ENCODE data around the gene PHF20.
A peak's percentile ranks its signal among the peaks of the same experiment; 100 is the strongest.
"Not testable (repeated sequence)": the region's sequence is repeated elsewhere in the genome, so short reads cannot be mapped to it uniquely, and the experiment has no call there.

PHF20 gene

DNA sequence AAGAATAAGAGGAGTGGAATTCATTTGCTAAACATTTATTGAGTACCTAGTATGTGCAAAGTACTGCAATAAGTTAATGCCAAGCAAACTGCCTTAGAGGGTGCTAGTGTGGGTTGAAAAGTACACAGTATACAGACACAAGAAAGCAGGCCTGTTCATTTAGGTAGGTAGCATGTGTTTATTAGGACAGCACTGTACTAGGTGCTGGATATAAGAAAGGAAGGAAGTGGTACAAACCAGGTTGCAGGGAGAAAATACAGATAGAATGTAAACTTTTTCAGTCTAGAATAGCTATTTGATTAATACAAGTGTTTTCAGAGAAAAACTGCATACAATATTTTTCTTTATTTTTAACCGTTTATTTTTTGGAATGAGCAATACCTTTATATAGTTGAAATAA is 68.1 kb downstream of the PHF20 start:
- no peak for DNase-seq (ENCODE audit: low read depth, low spot score)

GRCh38 chr20:35840421-35840820 is 68.6 kb downstream of the PHF20 start:
- no peak for DNase-seq (ENCODE audit: low read depth, low spot score)

GRCh38 chr20:35842361-35842760 is 70.5 kb downstream of the PHF20 start:
- DNase-seq (ENCODE audit: low read depth, low spot score): no peak

DNA sequence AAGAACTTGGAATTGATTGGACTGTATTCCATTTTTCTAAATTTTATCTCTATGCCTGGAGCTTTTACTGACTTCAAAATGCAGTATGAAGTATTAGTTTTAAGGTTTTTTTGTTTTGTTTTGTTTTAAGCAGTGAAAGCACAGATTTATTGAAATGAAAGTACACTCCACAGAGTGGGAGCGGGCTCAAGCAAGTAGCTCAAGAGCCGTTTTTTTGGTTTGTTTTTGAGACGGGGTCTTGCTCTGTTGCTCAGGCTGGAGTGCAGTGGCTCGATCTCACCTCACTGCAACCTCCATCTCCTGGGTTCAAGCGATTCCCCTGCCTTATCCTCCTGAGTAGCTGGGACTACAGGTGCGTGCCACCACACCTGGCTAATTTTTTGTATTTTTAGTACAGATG is 72.1 kb downstream of the PHF20 start:
- not testable (repeated sequence) for DNase-seq (ENCODE audit: low read depth, low spot score)

DNA sequence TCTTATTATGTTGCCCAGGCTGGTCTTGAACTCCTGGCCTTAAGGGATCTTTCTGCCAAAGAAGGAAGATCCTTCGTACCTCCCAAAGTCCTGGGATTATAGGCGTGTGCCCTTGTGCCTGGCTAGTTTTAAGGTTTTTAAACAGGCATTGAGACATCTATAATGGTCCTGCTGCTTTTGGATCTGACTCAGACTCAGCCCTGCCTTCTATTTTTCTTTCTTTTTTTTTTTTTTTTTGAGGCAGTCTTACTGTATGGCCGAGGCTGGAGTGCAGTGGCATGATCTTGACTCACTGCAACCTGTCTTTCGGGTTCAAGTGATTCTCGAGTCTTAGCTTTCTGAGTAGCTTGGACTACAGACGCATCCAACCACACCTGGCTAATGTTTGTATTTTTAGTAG is 73.7 kb downstream of the PHF20 start:
- no peak for DNase-seq (ENCODE audit: low read depth, low spot score)

DNA sequence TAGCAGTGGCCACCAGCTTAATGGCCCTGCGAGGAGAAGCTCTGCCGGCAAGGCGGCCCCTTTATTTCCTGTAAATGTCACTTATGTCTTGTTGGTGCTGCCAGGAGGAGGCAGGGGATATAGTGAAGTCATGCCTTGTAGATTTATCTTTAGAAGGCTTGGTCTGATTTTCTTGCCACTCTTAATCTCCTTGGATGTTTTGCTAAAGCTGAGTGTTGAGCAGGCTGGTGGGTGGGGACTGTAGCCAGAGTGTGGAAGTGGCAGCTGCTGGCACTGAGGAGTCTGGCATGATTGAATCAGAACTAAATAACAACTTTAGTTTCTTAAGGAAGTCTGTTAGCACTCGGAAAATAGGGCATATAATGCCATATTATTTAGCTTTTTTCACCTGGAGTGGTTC is 77.9 kb downstream of the PHF20 start:
- no peak for DNase-seq (ENCODE audit: low read depth, low spot score)

DNA sequence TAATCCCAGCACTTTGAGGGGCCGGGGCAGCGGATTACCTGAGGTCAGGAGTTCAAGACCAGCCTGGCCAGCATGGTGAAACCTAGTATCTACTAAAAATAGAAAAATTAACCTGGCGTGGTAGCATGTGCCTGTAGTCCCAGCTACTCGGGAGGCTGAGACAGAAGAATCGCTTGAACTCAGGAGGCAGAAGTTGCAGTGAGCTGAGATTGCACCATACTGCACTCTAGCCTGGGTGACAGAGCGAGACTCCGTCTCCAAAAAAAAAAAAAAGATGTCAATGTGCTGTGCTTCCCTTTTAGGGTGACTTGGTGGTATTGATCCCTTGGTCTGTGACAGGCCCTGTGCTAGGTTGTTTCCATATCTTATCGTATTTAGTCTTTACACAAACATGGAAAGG is 79.8 kb downstream of the PHF20 start:
- not testable (repeated sequence) for DNase-seq (ENCODE audit: low read depth, low spot score)

GRCh38 chr20:35854713-35855348 is 83.0 kb downstream of the PHF20 start:
- DNase-seq (ENCODE audit: low read depth, low spot score): no peak

GRCh38 chr20:35855641-35856040 is 83.8 kb downstream of the PHF20 start:
- DNase-seq (ENCODE audit: low read depth, low spot score): not testable (repeated sequence)

DNA sequence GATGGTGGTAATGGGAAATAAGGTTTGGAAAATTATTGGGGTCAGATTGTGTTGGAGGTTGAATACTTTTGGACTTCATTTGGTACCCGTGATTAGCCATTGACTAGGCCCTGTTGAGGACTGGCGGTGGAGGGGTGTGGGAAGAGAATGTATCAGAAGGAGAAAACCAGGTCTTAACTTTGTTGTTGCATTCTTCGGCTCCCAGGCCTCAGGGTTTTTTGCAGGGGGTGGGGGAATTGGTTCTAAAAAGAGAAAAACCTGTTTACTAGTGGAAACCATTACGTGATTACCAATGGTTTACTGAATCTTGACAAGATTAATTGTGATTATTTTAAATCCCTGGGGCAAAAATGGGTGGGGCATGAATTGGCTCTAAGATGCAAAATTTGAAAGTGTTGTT is 85.1 kb downstream of the PHF20 start:
- DNase-seq (ENCODE audit: low read depth, low spot score): no peak

GRCh38 chr20:35866418-35867202 is 94.8 kb downstream of the PHF20 start:
- no peak for DNase-seq (ENCODE audit: low read depth, low spot score)

- DNase-seq (ENCODE audit: low read depth, low spot score): no peak
These were observed 98.9 kb downstream of the PHF20 start for GRCh38 chr20:35870541-35871258.

- DNase-seq (ENCODE audit: low read depth, low spot score): no peak
These were observed 99.5 kb downstream of the PHF20 start for GRCh38 chr20:35871259-35871771.

DNA sequence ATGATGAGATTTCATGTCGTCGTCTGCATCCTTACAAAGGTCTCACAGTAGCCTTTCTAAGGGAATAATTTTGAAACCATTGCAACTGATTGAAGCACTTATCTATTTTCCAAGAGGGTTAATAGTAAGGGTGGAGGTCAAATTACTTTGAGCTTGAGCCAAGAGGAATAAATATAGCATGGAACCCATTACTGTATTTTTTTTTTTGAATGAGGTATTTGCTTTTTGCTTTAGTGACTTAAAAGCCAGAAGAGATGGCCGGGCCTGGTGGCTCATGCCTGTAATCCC is 104.2 kb downstream of the PHF20 start:
- no peak for DNase-seq (ENCODE audit: low read depth, low spot score)

GRCh38 chr20:35877611-35878010 is 105.8 kb downstream of the PHF20 start:
- no peak for DNase-seq (ENCODE audit: low read depth, low spot score)

- no peak for DNase-seq (ENCODE audit: low read depth, low spot score)
These were observed 106.4 kb downstream of the PHF20 start for GRCh38 chr20:35878113-35878625.

DNA sequence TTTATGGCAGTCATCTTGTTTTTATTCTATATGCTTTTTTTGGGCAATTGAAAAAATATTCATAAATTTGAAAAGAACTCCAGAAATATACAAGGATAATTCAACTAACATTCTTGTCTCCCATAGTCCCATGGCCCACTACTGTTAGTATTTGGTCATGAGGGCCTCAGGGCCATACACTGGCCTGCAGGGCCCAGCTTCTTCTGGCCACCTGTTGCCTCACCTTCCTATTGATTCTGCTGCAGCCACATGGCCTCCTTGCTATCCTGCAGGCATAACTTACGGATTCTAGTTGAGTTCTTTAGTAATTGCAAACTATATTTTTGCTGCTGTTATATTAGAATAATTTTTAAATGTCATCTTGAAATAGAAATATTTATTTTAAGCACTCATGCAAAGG is 109.9 kb downstream of the PHF20 start:
- no peak for DNase-seq (ENCODE audit: low read depth, low spot score)

DNA sequence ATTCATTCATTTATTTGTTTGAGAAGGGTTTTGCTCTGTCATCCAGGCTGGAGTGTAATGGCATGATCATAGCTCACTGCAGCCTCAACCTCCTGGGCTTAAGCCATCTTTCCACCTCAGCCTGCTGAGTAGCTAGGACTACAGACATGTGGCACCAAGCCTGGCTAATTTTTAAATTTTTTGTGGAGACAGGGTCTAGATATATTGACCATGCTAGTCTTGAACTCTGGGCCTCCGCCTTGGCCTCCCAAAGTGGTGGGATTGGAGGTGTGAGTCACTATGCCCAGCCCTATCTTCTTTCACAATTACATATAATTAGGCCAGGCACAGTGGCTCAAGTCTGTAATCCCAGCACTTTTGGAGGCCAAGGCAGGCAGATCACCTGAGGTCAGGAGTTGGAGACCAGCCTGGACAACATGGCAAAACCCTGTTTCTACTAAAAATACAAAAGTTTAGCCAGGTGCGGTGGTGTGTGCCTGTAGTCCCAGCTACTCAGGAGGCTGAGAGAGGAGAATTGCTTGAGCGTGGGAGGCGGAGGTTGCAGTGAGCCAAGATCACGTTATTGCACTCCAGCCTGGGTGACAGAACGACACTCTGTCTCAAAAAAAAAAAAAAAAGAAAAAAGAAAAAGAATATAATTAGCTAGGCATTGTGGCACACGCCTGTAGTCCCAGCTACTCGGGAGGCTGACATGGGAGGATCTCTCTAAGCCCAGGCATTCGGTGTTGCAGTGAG is 110.8 kb downstream of the PHF20 start:
- DNase-seq (ENCODE audit: low read depth, low spot score): not testable (repeated sequence)

- no peak for DNase-seq (ENCODE audit: low read depth, low spot score)
These were observed 111.5 kb downstream of the PHF20 start for GRCh38 chr20:35883336-35883777.

- DNase-seq (ENCODE audit: low read depth, low spot score): peak; percentile 52
These were observed 112.1 kb downstream of the PHF20 start for GRCh38 chr20:35883778-35884540.

DNA sequence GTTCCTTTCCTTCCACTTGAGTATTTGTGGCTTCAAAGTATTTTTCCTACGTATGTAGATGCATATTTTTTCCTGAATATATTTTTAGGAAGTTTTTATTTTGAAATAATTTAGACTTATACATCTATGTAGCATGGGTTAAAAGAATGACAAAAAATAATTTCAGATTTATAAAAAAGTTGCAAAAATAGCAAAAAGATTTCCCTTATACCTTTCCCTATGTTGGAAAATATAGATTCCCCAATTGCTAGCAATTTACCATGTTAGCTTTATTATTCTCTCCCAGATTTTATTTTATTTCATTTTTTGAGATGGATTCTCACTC is 112.7 kb downstream of the PHF20 start:
- DNase-seq (ENCODE audit: low read depth, low spot score): no peak
